Lower lobe of right lung (tissue), 2 donors: ENCODE measurements around the gene RNASE3. TPM values are rescaled to one million over a fixed set of nuclear protein-coding genes. Genes with fewer than 3 reads are reported as not detected.

Experiments used
- ATAC-seq, 2 donors: fragments of 200-7000 bp; cut with Tn5 transposase; one replicate each; pipeline ENCODE4 v1.9.1; 2020 to 2022; ENCODE audit warnings: mild to moderate bottlenecking in 2 of 2, moderate library complexity in 2 of 2
- DNase-seq: peaks from one replicate; pipeline ENCODE4 v3.0.0-alpha.2; 2020
- H3K27ac ChIP-seq: fragments of 200-600 bp; one replicate; pipeline ENCODE4 v1.8.0; 2022
- H3K27me3 ChIP-seq: fragments of 200-600 bp; one replicate; pipeline ENCODE4 v1.8.0; 2022; ENCODE audit warnings: low read depth
- H3K36me3 ChIP-seq: fragments of 200-600 bp; one replicate; pipeline ENCODE4 v1.8.0; 2022; ENCODE audit warnings: mild to moderate bottlenecking
- H3K4me1 ChIP-seq: fragments of 200-600 bp; one replicate; pipeline ENCODE4 v1.8.0; 2022
- H3K4me3 ChIP-seq: fragments of 200-600 bp; one replicate; pipeline ENCODE4 v1.8.0; 2022; ENCODE audit warnings: mild to moderate bottlenecking
- H3K9me3 ChIP-seq: fragments of 200-600 bp; one replicate; pipeline ENCODE4 v1.8.0; 2022
- CTCF ChIP-seq: fragments of 200-600 bp; IDR thresholded peaks from one replicate; pipeline ENCODE4 v1.8.0; 2022; ENCODE audit warnings: antibody characterized with exemption, mild to moderate bottlenecking
- intact Hi-C: fragments of 100-400 bp; cut with DNase I; formaldehyde crosslinking; loops from one replicate; pipeline ENCODE4 v1.11.0; 2022
- total RNA-seq: library from RNA; stranded (reverse); fragmentation: NEBNext Ultra II Directional; extraction: Animal tissue kit (Norgen Biotek cat#: 25700); gene quantifications from one replicate; pipeline ENCODE4 v1.2.1, GENCODE V29; 2021
- donor health status: DM: no; HTN: yes; CAD: no; lungs with severe emphysema.

RNASE3 gene
- total RNA-seq, 1 donor from 2014 or later: not detected

DNA sequence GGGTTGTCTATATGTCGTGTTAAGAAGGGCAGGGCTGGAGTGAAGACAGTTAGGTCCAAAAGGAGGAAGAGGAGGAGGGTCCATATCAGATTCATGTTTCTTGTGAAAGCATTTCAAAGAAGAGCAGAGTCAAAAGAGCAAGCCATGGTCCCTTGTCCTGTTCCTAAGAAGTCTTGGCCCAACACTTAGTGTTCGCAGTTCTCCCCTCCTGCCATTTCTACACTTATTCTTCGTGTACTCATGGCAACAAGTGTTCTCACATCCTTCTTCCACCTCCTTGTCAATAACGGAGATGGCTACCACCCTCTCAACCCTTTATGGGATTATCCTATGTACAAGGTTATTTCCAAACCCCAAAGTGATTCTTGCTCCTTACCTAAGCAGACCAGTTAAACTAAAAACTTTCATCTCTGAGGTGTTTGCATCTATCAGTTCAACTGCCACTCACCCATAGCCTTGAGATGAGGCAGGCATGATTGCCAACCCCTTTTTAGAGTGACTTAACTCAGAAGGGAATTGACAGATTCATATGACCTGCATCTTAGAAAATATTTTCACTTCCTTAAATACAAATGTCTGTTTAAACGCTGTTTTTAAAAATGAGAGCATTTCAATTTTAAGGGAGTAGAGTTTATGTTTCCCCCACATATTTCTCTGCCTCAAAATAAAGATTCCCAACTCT, 44.3 kb downstream of the RNASE3 start:
- no peak for TF ChIP-seq CTCF

More for the DNA sequence above, 44.3 kb downstream of the RNASE3 start:
- Histone ChIP-seq H3K4me3 (no peak overlapping the region), H3K9me3 (no peaks in the 10 kb centered on the region), H3K36me3 (no peaks in the 10 kb centered on the region), H3K4me1 (no peaks in the 10 kb centered on the region), H3K27ac (no peak overlapping the region), H3K27me3 (peaks cover 5% of the 10 kb centered on the region)
- DNase-seq: no peak
- intact Hi-C loops: no loop called here
- no peak for ATAC-seq

Other genes with a start within 250 kb of the RNASE3 start
- not detected for gene OR6S1, start 249.7 kb upstream of the RNASE3 start, total RNA-seq
- 41.0 TPM for gene RNASE4, start 206.8 kb upstream of the RNASE3 start, total RNA-seq
- 29.3 TPM for gene ANG, start 202.6 kb upstream of the RNASE3 start, total RNA-seq
- not detected for gene EDDM3A, start 145.5 kb upstream of the RNASE3 start, total RNA-seq
- not detected for gene EDDM3B, start 123.0 kb upstream of the RNASE3 start, total RNA-seq
- 27.3 TPM for gene RNASE6, start 110.1 kb upstream of the RNASE3 start, total RNA-seq
- gene RNASE1, start 88.5 kb upstream of the RNASE3 start, total RNA-seq: 694 TPM
- 6.0 TPM for gene RNASE2, start 64.1 kb downstream of the RNASE3 start, total RNA-seq
- 62.2 TPM for gene METTL17, start 98.6 kb downstream of the RNASE3 start, total RNA-seq
- not detected for gene SLC39A2, start 107.9 kb downstream of the RNASE3 start, total RNA-seq
- 92.7 TPM for gene NDRG2, start 133.7 kb downstream of the RNASE3 start, total RNA-seq
- not detected for gene TPPP2, start 138.8 kb downstream of the RNASE3 start, total RNA-seq
- gene RNASE13, start 143.4 kb downstream of the RNASE3 start, total RNA-seq: not detected
- gene RNASE7, start 151.0 kb downstream of the RNASE3 start, total RNA-seq: not detected
- not detected for gene RNASE8, start 166.4 kb downstream of the RNASE3 start, total RNA-seq
- gene ARHGEF40, start 178.9 kb downstream of the RNASE3 start, total RNA-seq: 28.5 TPM
- gene ZNF219, start 207.3 kb downstream of the RNASE3 start, total RNA-seq: 46.1 TPM
- 0.50 TPM for gene TMEM253, start 209.7 kb downstream of the RNASE3 start, total RNA-seq